ENCODE measurements around the gene CYP4F8. TPM values are rescaled to one million over a fixed set of nuclear protein-coding genes. Genes with fewer than 3 reads are reported as not detected.
"Not testable (repeated sequence)": the region's sequence is repeated elsewhere in the genome, so short reads cannot be mapped to it uniquely, and the experiment has no call there.

Gene CYP4F8
- total and polyA plus RNA-seq, 4 donors: not detected

GRCh38 chr19:15644816-15645215 lies 29.8 kb downstream of the CYP4F8 start:
- Histone ChIP-seq H3K9ac (ENCODE audit: low read depth in 1 of 2, low read length in 2 of 2) (no peak overlapping the region), H3K27ac (ENCODE audit: low read depth in 1 of 2, low read length in 2 of 2) (peak overlapping the region; percentile 78 to 99), H3K9me3 (ENCODE audit: control insufficient read depth in 4 of 4, low read length in 3 of 4) (no peaks in the 10 kb centered on the region), H3K4me1 (ENCODE audit: control insufficient read depth in 4 of 4, insufficient read depth in 4 of 4, low read length in 3 of 4) (peaks cover 8 to 73% (median 60%) of the 10 kb centered on the region in 4 donors), H3K36me3 (ENCODE audit: control insufficient read depth in 4 of 4, insufficient read depth in 3 of 4, low read depth in 1 of 4, low read length in 3 of 4) (peaks cover 0 to 33% (median 23%) of the 10 kb centered on the region in 4 donors), H3K27me3 (ENCODE audit: control insufficient read depth in 4 of 4, insufficient read depth in 4 of 4, low read length in 3 of 4) (no peaks in the 10 kb centered on the region), H3K4me3 (ENCODE audit: low read depth in 1 of 3, low read length in 3 of 3) (peak overlapping the region in 2 of 3 donors; percentile 17 to 94)
- no peak for DNase-seq (ENCODE audit: low spot score)
- WGBS: 44% methylated on average over 3 of the region's 3 CpGs
- TF ChIP-seq HNF4A (conservative IDR thresholded peaks at IDR 0.05): no peak
- no peak for TF ChIP-seq ZBTB33 (IDR thresholded peaks at IDR 0.05)
- TF ChIP-seq JUND (IDR thresholded peaks at IDR 0.05): no peak
- no peak for TF ChIP-seq RXRA (IDR thresholded peaks at IDR 0.05)
- TF ChIP-seq ATF3 (IDR thresholded peaks at IDR 0.05): no peak
- TF ChIP-seq RAD21 (IDR thresholded peaks at IDR 0.05): no peak
- TF ChIP-seq HNF4G (IDR thresholded peaks at IDR 0.05): no peak
- TF ChIP-seq TAF1 (conservative IDR thresholded peaks at IDR 0.05): no peak
- TF ChIP-seq NR2F2 (IDR thresholded peaks at IDR 0.05): no peak
- no peak for TF ChIP-seq YY1 (IDR thresholded peaks at IDR 0.05)
- TF ChIP-seq CTCF (IDR thresholded peaks at IDR 0.05; ENCODE audit: low read depth, low read length, missing input control): no peak
- no peak for TF ChIP-seq GABPA (IDR thresholded peaks at IDR 0.05 in 1 of 2, conservative IDR thresholded peaks at IDR 0.05 in 1 of 2)
- TF ChIP-seq SP1 (IDR thresholded peaks at IDR 0.05): no peak

- Histone ChIP-seq H3K4me1 (ENCODE audit: control insufficient read depth in 4 of 4, insufficient read depth in 4 of 4, low read length in 3 of 4) (peaks cover 13 to 68% (median 44%) of the 10 kb centered on the region in 4 donors), H3K27ac (ENCODE audit: low read depth in 1 of 2, low read length in 2 of 2) (no peak overlapping the region), H3K36me3 (ENCODE audit: control insufficient read depth in 4 of 4, insufficient read depth in 3 of 4, low read depth in 1 of 4, low read length in 3 of 4) (peaks cover 10 to 50% (median 34%) of the 10 kb centered on the region in 4 donors), H3K27me3 (ENCODE audit: control insufficient read depth in 4 of 4, insufficient read depth in 4 of 4, low read length in 3 of 4) (no peaks in the 10 kb centered on the region), H3K4me3 (ENCODE audit: low read depth in 1 of 3, low read length in 3 of 3) (no peak overlapping the region), H3K9ac (ENCODE audit: low read depth in 1 of 2, low read length in 2 of 2) (no peak overlapping the region), H3K9me3 (ENCODE audit: control insufficient read depth in 4 of 4, low read length in 3 of 4) (no peaks in the 10 kb centered on the region)
- no peak for DNase-seq (ENCODE audit: low spot score)
- WGBS: 85% methylated on average over 2 of the region's 2 CpGs
- TF ChIP-seq RXRA (IDR thresholded peaks at IDR 0.05) (no peak), NR2F2 (IDR thresholded peaks at IDR 0.05) (no peak), EGR1 (IDR thresholded peaks at IDR 0.05; ENCODE audit: low read depth in 2 of 2) (no peak), HNF4G (IDR thresholded peaks at IDR 0.05) (no peak), JUND (IDR thresholded peaks at IDR 0.05) (no peak), ATF3 (IDR thresholded peaks at IDR 0.05) (no peak), TAF1 (conservative IDR thresholded peaks at IDR 0.05) (no peak), REST (IDR thresholded peaks at IDR 0.05) (no peak), FOXA1 (IDR thresholded peaks at IDR 0.05) (no peak)
Observed at GRCh38 chr19:15649526-15649925, 34.5 kb downstream of the CYP4F8 start.

- peaks cover 12 to 66% (median 38%) of the 10 kb centered on the region in 4 donors for H3K4me1 ChIP-seq (ENCODE audit: control insufficient read depth in 4 of 4, insufficient read depth in 4 of 4, low read length in 3 of 4)
- H3K27me3 ChIP-seq (ENCODE audit: control insufficient read depth in 4 of 4, insufficient read depth in 4 of 4, low read length in 3 of 4); H3K27ac ChIP-seq (ENCODE audit: low read depth in 1 of 2, low read length in 2 of 2): not testable (repeated sequence)
Observed at GRCh38 chr19:15650123-15650522, 35.1 kb downstream of the CYP4F8 start.

More at GRCh38 chr19:15650123-15650522, 35.1 kb downstream of the CYP4F8 start:
- H3K9me3 ChIP-seq (ENCODE audit: control insufficient read depth in 4 of 4, low read length in 3 of 4); H3K9ac ChIP-seq (ENCODE audit: low read depth in 1 of 2, low read length in 2 of 2); H3K4me3 ChIP-seq (ENCODE audit: low read depth in 1 of 3, low read length in 3 of 3); DNase-seq (ENCODE audit: low spot score): not testable (repeated sequence)
- peaks cover 10 to 50% (median 35%) of the 10 kb centered on the region in 4 donors for H3K36me3 ChIP-seq (ENCODE audit: control insufficient read depth in 4 of 4, insufficient read depth in 3 of 4, low read depth in 1 of 4, low read length in 3 of 4)

All from liver (tissue), 9 donors.